Gastroesophageal sphincter (tissue), 3 donors: ENCODE measurements around the gene TMEM135.

Source experiments
- EP300 ChIP-seq: sonication (generic); formaldehyde crosslinking; IDR thresholded peaks from one replicate; pipeline ENCODE4 v1.6.1; 2017; ENCODE audit warnings: antibody characterized with exemption, mild to moderate bottlenecking
- POLR2A ChIP-seq, 2 donors: fragments of 450-650 bp; IDR thresholded peaks; one replicate each; pipeline ENCODE4 v1.6.1; 2017; ENCODE audit warnings: antibody characterized with exemption in 2 of 2, mild to moderate bottlenecking in 2 of 2, moderate library complexity in 1 of 2
- POLR2AphosphoS5 ChIP-seq: sonication (generic); formaldehyde crosslinking; IDR thresholded peaks from one replicate; pipeline ENCODE4 v1.6.1; 2017; ENCODE audit warnings: antibody characterized with exemption
- TF ChIP-seq, protein P1 (sequence below), 4 experiments: fragments of 200-600 bp in 2 of 4; fragments of 450-650 bp in 2 of 4; sonication (generic) in 1 of 4; IDR thresholded peaks; one replicate each; pipeline ENCODE4 v1.5.1; 2017 to 2019; ENCODE audit warnings: antibody characterized with exemption in 4 of 4, mild to moderate bottlenecking in 2 of 4, moderate library complexity in 2 of 4

GRCh38 chr11:87259736-87260135 is 222.0 kb downstream of the TMEM135 start:
- TF ChIP-seq POLR2A (IDR thresholded peaks at IDR 0.05) (no peak), POLR2AphosphoS5 (no peak), EP300 (no peak)
- TF ChIP-seq, protein P1, sequence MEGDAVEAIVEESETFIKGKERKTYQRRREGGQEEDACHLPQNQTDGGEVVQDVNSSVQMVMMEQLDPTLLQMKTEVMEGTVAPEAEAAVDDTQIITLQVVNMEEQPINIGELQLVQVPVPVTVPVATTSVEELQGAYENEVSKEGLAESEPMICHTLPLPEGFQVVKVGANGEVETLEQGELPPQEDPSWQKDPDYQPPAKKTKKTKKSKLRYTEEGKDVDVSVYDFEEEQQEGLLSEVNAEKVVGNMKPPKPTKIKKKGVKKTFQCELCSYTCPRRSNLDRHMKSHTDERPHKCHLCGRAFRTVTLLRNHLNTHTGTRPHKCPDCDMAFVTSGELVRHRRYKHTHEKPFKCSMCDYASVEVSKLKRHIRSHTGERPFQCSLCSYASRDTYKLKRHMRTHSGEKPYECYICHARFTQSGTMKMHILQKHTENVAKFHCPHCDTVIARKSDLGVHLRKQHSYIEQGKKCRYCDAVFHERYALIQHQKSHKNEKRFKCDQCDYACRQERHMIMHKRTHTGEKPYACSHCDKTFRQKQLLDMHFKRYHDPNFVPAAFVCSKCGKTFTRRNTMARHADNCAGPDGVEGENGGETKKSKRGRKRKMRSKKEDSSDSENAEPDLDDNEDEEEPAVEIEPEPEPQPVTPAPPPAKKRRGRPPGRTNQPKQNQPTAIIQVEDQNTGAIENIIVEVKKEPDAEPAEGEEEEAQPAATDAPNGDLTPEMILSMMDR (IDR thresholded peaks at IDR 0.05) = no peak
